Measurements from ENCODE around the gene PIH1D2.

GRCh38 chr11:112087212-112087611, 13.4 kb upstream of the PIH1D2 start:
- TF ChIP-seq POLR2A (IDR thresholded peaks at IDR 0.05) (no peak), CTCF (IDR thresholded peaks at IDR 0.05 in 8 of 11, conservative IDR thresholded peaks at IDR 0.05 in 3 of 11) (no peak), POLR2AphosphoS5 (IDR thresholded peaks at IDR 0.05) (no peak)

Data from spleen (tissue), 7 donors.